Measurements from ENCODE around the gene SPTLC1. TPM values are rescaled to one million over a fixed set of nuclear protein-coding genes. Genes with fewer than 3 reads are reported as not detected.

The SPTLC1 gene
- polyA plus RNA-seq, 2 of the 4 experiments (the other 2 are of a cell fraction), result 63.7 to 122 TPM

DNA sequence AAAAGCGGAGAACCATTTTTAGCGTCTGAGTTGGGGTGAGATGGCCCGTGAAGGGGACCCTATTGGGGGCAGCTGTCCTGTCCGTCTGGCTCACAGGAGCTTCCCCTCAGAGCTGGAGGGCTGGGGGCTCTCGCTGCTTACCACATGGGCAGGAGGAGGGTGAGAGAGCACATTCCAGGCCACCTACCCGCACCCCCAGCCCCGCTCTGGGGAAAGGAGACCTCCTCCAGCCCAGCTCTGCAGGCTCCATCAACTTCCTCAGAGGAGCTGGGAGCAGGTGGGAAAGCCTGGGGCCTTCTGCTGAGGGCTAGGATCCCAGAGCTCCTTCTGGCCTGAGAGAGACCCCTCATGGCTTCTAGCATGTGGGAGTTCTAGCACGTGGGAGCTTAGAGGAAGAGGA lies 27.1 kb upstream of the SPTLC1 start:
- H3K4me3 ChIP-seq, result no peak overlapping the region

GRCh38 chr9:92141144-92142129 lies 26.2 kb upstream of the SPTLC1 start:
- POLR2A ChIA-PET, result no interaction called here
- 51% methylated on average over 21 of the region's 62 CpGs for WGBS (ENCODE audit: missing lambda C conversion rate)
- CTCF ChIA-PET, result interaction anchor here (0.9 to 10.8 kb wide), 37 partner anchors 7 to 649 kb away, joined by 3 to 214 read pairs (median 14); partner anchors contain the start of genes CENPP and NOL8
- Histone ChIP-seq H3K4me1 (peaks cover 10% of the 10 kb centered on the region), H3K27ac (peak overlapping the region; percentile 12 to 73; a peak in 4 of 6 replicates), H3K9me3 (no peaks in the 10 kb centered on the region), H3K4me2 (peak overlapping the region; percentile 62), H3K4me3 (peak overlapping the region; percentile 30; the same call in 2 of the 3 replicates)
- ATAC-seq (peak in 1 of 2 experiments; percentile 2; a peak in 1 of 6 replicates), FAIRE-seq (no peak), DNase-seq (ENCODE audit: low read depth in 1 of 2, low spot score in 1 of 2) (no peak)
- TF ChIP-seq RARB (CRISPR knock-in tag; IDR thresholded peaks at IDR 0.05), result no peak
- TF ChIP-seq EHMT2 (IDR thresholded peaks at IDR 0.05; ENCODE audit: low read depth), result no peak
- TF ChIP-seq HOXA7 (CRISPR knock-in tag; IDR thresholded peaks at IDR 0.05), result no peak
- no peak for TF ChIP-seq CHD4 (IDR thresholded peaks at IDR 0.05; ENCODE audit: borderline replicate concordance)
- TF ChIP-seq ZSCAN20 (CRISPR knock-in tag; IDR thresholded peaks at IDR 0.05), result no peak
- no peak for TF ChIP-seq RFX5 (IDR thresholded peaks at IDR 0.05)
- TF ChIP-seq ESRRA (IDR thresholded peaks at IDR 0.05; ENCODE audit: borderline replicate concordance, low read length), result no peak
- no peak for TF ChIP-seq JUNB (IDR thresholded peaks at IDR 0.05)

More for the DNA sequence above, 27.1 kb upstream of the SPTLC1 start:
- WGBS (ENCODE audit: missing lambda C conversion rate), result 78% methylated on average over 7 of the region's 8 CpGs
- ChIA-PET POLR2A (no interaction called here), CTCF (interaction anchor here (0.6 to 10.8 kb wide), 6 partner anchors 8 to 297 kb away, joined by 3 to 214 read pairs (median 6); no protein-coding TSS in a partner anchor)
- Histone ChIP-seq H3K9me3 (no peaks in the 10 kb centered on the region), H3K4me1 (peaks cover 19% of the 10 kb centered on the region), H3K27ac (no peak overlapping the region), H3K4me2 (no peak overlapping the region)
- DNase-seq (ENCODE audit: low read depth in 1 of 2, low spot score in 1 of 2) (no peak), FAIRE-seq (no peak), ATAC-seq (no peak)
- TF ChIP-seq RNF2 (IDR thresholded peaks at IDR 0.05; ENCODE audit: borderline replicate concordance, low read depth) (no peak), TP53 (CRISPR knock-in tag; IDR thresholded peaks at IDR 0.05) (no peak), ESRRA (IDR thresholded peaks at IDR 0.05; ENCODE audit: borderline replicate concordance, low read length) (no peak), EHMT2 (IDR thresholded peaks at IDR 0.05; ENCODE audit: low read depth) (no peak), NR3C1 (IDR thresholded peaks at IDR 0.05) (no peak), HOXB5 (CRISPR knock-in tag; IDR thresholded peaks at IDR 0.05) (no peak), EP300 (IDR thresholded peaks at IDR 0.05) (no peak)
- TF ChIP-seq, protein P1, sequence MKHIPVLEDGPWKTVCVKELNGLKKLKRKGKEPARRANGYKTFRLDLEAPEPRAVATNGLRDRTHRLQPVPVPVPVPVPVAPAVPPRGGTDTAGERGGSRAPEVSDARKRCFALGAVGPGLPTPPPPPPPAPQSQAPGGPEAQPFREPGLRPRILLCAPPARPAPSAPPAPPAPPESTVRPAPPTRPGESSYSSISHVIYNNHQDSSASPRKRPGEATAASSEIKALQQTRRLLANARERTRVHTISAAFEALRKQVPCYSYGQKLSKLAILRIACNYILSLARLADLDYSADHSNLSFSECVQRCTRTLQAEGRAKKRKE (CRISPR knock-in tag; IDR thresholded peaks at IDR 0.05; ENCODE audit: low read depth), result no peak
- TF ChIP-seq, protein P2, sequence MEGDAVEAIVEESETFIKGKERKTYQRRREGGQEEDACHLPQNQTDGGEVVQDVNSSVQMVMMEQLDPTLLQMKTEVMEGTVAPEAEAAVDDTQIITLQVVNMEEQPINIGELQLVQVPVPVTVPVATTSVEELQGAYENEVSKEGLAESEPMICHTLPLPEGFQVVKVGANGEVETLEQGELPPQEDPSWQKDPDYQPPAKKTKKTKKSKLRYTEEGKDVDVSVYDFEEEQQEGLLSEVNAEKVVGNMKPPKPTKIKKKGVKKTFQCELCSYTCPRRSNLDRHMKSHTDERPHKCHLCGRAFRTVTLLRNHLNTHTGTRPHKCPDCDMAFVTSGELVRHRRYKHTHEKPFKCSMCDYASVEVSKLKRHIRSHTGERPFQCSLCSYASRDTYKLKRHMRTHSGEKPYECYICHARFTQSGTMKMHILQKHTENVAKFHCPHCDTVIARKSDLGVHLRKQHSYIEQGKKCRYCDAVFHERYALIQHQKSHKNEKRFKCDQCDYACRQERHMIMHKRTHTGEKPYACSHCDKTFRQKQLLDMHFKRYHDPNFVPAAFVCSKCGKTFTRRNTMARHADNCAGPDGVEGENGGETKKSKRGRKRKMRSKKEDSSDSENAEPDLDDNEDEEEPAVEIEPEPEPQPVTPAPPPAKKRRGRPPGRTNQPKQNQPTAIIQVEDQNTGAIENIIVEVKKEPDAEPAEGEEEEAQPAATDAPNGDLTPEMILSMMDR (IDR thresholded peaks at IDR 0.05), result no peak

DNA sequence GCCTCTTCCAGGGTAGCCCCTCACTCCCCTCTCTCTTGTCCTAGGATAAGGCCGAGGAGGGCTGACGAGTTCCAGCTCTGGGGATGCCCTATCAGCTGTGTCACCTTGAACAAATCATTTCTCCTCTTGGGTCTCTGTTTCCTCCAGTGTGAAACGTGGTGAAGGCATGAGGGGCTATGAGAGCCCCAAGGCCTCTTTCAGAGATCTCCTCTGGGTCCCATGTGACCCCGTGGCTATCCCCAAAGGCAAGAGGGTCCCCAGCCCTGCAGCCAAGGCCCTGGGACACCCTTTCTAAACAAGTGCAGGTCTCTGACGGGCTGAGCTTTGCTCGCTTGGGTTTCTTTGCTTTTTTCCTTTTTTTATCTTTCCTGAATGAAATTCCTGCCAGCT lies 25.5 kb upstream of the SPTLC1 start:
- DNase-seq (ENCODE audit: low read depth in 1 of 2, low spot score in 1 of 2) (no peak), ATAC-seq (no peak), FAIRE-seq (no peak)
- ChIA-PET POLR2A (interaction anchor here (1.2 kb wide), 1 partner anchor 102 kb away, joined by 3 read pairs; no protein-coding TSS in a partner anchor), CTCF (interaction anchor here (0.5 to 10.8 kb wide), 52 partner anchors 8 to 650 kb away, joined by 3 to 214 read pairs (median 6); partner anchors contain the start of genes CENPP and NOL8)
- H3K9me3 ChIP-seq, result no peaks in the 10 kb centered on the region
- H3K4me1 ChIP-seq, result peaks cover 5% of the 10 kb centered on the region; the same call in 2 of the 3 replicates
- H3K4me3 ChIP-seq, result peak overlapping the region; percentile 30; the same call in 2 of the 3 replicates
- WGBS (ENCODE audit: missing lambda C conversion rate), result 24% methylated on average over 6 of the region's 6 CpGs
- H3K4me2 ChIP-seq, result peak overlapping the region; percentile 62
- H3K27ac ChIP-seq, result peak overlapping the region; percentile 12 to 73; a peak in 4 of 6 replicates
- no peak for TF ChIP-seq EP300 (IDR thresholded peaks at IDR 0.05)
- TF ChIP-seq, protein P3, sequence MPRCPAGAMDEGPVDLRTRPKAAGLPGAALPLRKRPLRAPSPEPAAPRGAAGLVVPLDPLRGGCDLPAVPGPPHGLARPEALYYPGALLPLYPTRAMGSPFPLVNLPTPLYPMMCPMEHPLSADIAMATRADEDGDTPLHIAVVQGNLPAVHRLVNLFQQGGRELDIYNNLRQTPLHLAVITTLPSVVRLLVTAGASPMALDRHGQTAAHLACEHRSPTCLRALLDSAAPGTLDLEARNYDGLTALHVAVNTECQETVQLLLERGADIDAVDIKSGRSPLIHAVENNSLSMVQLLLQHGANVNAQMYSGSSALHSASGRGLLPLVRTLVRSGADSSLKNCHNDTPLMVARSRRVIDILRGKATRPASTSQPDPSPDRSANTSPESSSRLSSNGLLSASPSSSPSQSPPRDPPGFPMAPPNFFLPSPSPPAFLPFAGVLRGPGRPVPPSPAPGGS (IDR thresholded peaks at IDR 0.05), result no peak
- no peak for TF ChIP-seq MAZ (IDR thresholded peaks at IDR 0.05; ENCODE audit: borderline replicate concordance, low read depth, low read length)
- no peak for TF ChIP-seq ZFP36 (IDR thresholded peaks at IDR 0.05; ENCODE audit: borderline replicate concordance, partially characterized antibody)
- TF ChIP-seq CHD2 (IDR thresholded peaks at IDR 0.05; ENCODE audit: low read length, partially characterized antibody), result no peak
- TF ChIP-seq ZNF302 (CRISPR knock-in tag; IDR thresholded peaks at IDR 0.05), result no peak
- TF ChIP-seq ZSCAN20 (CRISPR knock-in tag; IDR thresholded peaks at IDR 0.05), result no peak
- no peak for TF ChIP-seq MYC (IDR thresholded peaks at IDR 0.05; ENCODE audit: borderline replicate concordance, low read length)
- no peak for TF ChIP-seq JUNB (IDR thresholded peaks at IDR 0.05)
- TF ChIP-seq HEYL (CRISPR knock-in tag; IDR thresholded peaks at IDR 0.05), result no peak
- TF ChIP-seq, protein P2 (IDR thresholded peaks at IDR 0.05), result no peak
- TF ChIP-seq CBX8 (IDR thresholded peaks at IDR 0.05), result no peak
- no peak for TF ChIP-seq SMC3 (IDR thresholded peaks at IDR 0.05)
- TF ChIP-seq CHD4 (IDR thresholded peaks at IDR 0.05; ENCODE audit: borderline replicate concordance), result no peak
